Naive B cell (primary cell): ENCODE data around the gene FMNL2. TPM values are rescaled to one million over a fixed set of nuclear protein-coding genes. Genes with fewer than 3 reads are reported as not detected.

ENCODE experiments used
- ATAC-seq, 2 donors: fragments of 150-1000 bp; cut with Tn5 transposase; 2 replicates each; pipeline ENCODE4 v1.10.0; 2021; ENCODE audit warnings: low read depth in 2 of 2, mild to moderate bottlenecking in 2 of 2, moderate library complexity in 2 of 2
- DNase-seq: peaks from one replicate; pipeline ENCODE4 v3.0.0; 2022
- H3K27ac Mint-ChIP-seq, 6 donors: one replicate each; pipeline ENCODE4 v1.8.0; 2020 to 2022; ENCODE audit warnings: mild to moderate bottlenecking in 6 of 6, mixed read lengths in 6 of 6, moderate library complexity in 5 of 6, inconsistent platforms in 2 of 6
- H3K27me3 Mint-ChIP-seq, 3 donors: one replicate each; pipeline ENCODE4 v1.8.0; 2021 to 2022; ENCODE audit warnings: mixed read lengths in 3 of 3, mild to moderate bottlenecking in 1 of 3
- H3K36me3 Mint-ChIP-seq, 2 donors: one replicate each; pipeline ENCODE4 v1.8.0; 2020 to 2022; ENCODE audit warnings: mixed read lengths in 2 of 2, inconsistent platforms in 1 of 2, mild to moderate bottlenecking in 1 of 2
- H3K4me1 Mint-ChIP-seq, 3 donors: one replicate each; pipeline ENCODE4 v1.8.0; 2020 to 2022; ENCODE audit warnings: mixed read lengths in 3 of 3, inconsistent platforms in 1 of 3, mild to moderate bottlenecking in 1 of 3, moderate library complexity in 1 of 3
- H3K4me3 Mint-ChIP-seq, 8 donors: one replicate each; pipeline ENCODE4 v1.8.0; 2020 to 2022; ENCODE audit warnings: mild to moderate bottlenecking in 8 of 8, mixed read lengths in 8 of 8, moderate library complexity in 8 of 8, inconsistent platforms in 2 of 8
- H3K9me3 Mint-ChIP-seq, 7 donors: one replicate each; pipeline ENCODE4 v1.8.0; 2020 to 2022; ENCODE audit warnings: mixed read lengths in 7 of 7, mild to moderate bottlenecking in 5 of 7, inconsistent platforms in 2 of 7, moderate library complexity in 1 of 7
- polyA plus RNA-seq, 6 donors: library from polyadenylated mRNA; unstranded; fragments of 300-500 nt; fragmentation: Illumina TruSeq; gene quantifications; one replicate each; pipeline ENCODE4 v1.2.3, GENCODE V29; 2021; ENCODE audit warnings: low read depth in 6 of 6

Gene FMNL2
- polyA plus RNA-seq, 6 donors from 2014 or later = 0.08 to 1.4 (median 0.61) TPM

- no peak overlapping the region for H3K27ac Mint-ChIP-seq
- DNase-seq (no peak), ATAC-seq (no peak)
- H3K4me1 Mint-ChIP-seq = no peaks in the 10 kb centered on the region
- H3K9me3 Mint-ChIP-seq = no peaks in the 10 kb centered on the region
- no peak overlapping the region for H3K4me3 Mint-ChIP-seq
- no peaks in the 10 kb centered on the region for H3K27me3 Mint-ChIP-seq
- H3K36me3 Mint-ChIP-seq = no peaks in the 10 kb centered on the region
These were observed 214.4 kb downstream of the FMNL2 start for GRCh38 chr2:152549423-152549822.

GRCh38 chr2:152550386-152550785, 215.4 kb downstream of the FMNL2 start:
- Mint-ChIP-seq H3K27me3 (no peaks in the 10 kb centered on the region), H3K4me3 (no peak overlapping the region), H3K27ac (no peak overlapping the region), H3K36me3 (no peaks in the 10 kb centered on the region), H3K9me3 (no peaks in the 10 kb centered on the region), H3K4me1 (no peaks in the 10 kb centered on the region)
- ATAC-seq = no peak
- no peak for DNase-seq

GRCh38 chr2:152552888-152553287, 217.9 kb downstream of the FMNL2 start:
- H3K9me3 Mint-ChIP-seq = no peaks in the 10 kb centered on the region
- no peak for DNase-seq
- H3K36me3 Mint-ChIP-seq = no peaks in the 10 kb centered on the region
- H3K27ac Mint-ChIP-seq = no peak overlapping the region
- no peak for ATAC-seq
- no peak overlapping the region for H3K4me3 Mint-ChIP-seq
- H3K4me1 Mint-ChIP-seq = no peaks in the 10 kb centered on the region
- H3K27me3 Mint-ChIP-seq = no peaks in the 10 kb centered on the region

- no peak overlapping the region for H3K4me3 Mint-ChIP-seq
- ATAC-seq (no peak), DNase-seq (no peak)
- H3K9me3 Mint-ChIP-seq = no peaks in the 10 kb centered on the region
- H3K4me1 Mint-ChIP-seq = no peaks in the 10 kb centered on the region
- no peaks in the 10 kb centered on the region for H3K27me3 Mint-ChIP-seq
- H3K36me3 Mint-ChIP-seq = no peaks in the 10 kb centered on the region
- no peak overlapping the region for H3K27ac Mint-ChIP-seq
These were observed 218.5 kb downstream of the FMNL2 start for GRCh38 chr2:152553518-152553917.

- no peaks in the 10 kb centered on the region for H3K9me3 Mint-ChIP-seq
These were observed 220.1 kb downstream of the FMNL2 start for GRCh38 chr2:152555048-152555447.

GRCh38 chr2:152556506-152556905, 221.5 kb downstream of the FMNL2 start:
- Mint-ChIP-seq H3K9me3 (no peaks in the 10 kb centered on the region), H3K27me3 (no peaks in the 10 kb centered on the region), H3K36me3 (no peaks in the 10 kb centered on the region), H3K4me1 (no peaks in the 10 kb centered on the region), H3K4me3 (no peak overlapping the region), H3K27ac (no peak overlapping the region)
- DNase-seq = no peak
- ATAC-seq = no peak

More at GRCh38 chr2:152555048-152555447, 220.1 kb downstream of the FMNL2 start:
- Mint-ChIP-seq H3K27me3 (no peaks in the 10 kb centered on the region), H3K4me1 (no peaks in the 10 kb centered on the region), H3K27ac (peak overlapping the region in 1 of 6 donors; percentile 54), H3K4me3 (no peak overlapping the region), H3K36me3 (no peaks in the 10 kb centered on the region)
- no peak for DNase-seq
- ATAC-seq = no peak

GRCh38 chr2:152557273-152557888, 222.4 kb downstream of the FMNL2 start:
- no peaks in the 10 kb centered on the region for H3K9me3 Mint-ChIP-seq

GRCh38 chr2:152558158-152558984, 223.4 kb downstream of the FMNL2 start:
- Mint-ChIP-seq H3K4me1 (no peaks in the 10 kb centered on the region), H3K4me3 (no peak overlapping the region), H3K27ac (no peak overlapping the region), H3K9me3 (no peaks in the 10 kb centered on the region), H3K27me3 (no peaks in the 10 kb centered on the region), H3K36me3 (no peaks in the 10 kb centered on the region)
- ATAC-seq (no peak), DNase-seq (no peak)

More at GRCh38 chr2:152557273-152557888, 222.4 kb downstream of the FMNL2 start:
- DNase-seq (no peak), ATAC-seq (no peak)
- no peak overlapping the region for H3K4me3 Mint-ChIP-seq
- no peaks in the 10 kb centered on the region for H3K36me3 Mint-ChIP-seq
- H3K27me3 Mint-ChIP-seq = no peaks in the 10 kb centered on the region
- H3K4me1 Mint-ChIP-seq = no peaks in the 10 kb centered on the region
- no peak overlapping the region for H3K27ac Mint-ChIP-seq

- ATAC-seq = no peak
- no peak for DNase-seq
- H3K4me1 Mint-ChIP-seq = no peaks in the 10 kb centered on the region
- no peaks in the 10 kb centered on the region for H3K27me3 Mint-ChIP-seq
- H3K36me3 Mint-ChIP-seq = no peaks in the 10 kb centered on the region
- no peaks in the 10 kb centered on the region for H3K9me3 Mint-ChIP-seq
- no peak overlapping the region for H3K27ac Mint-ChIP-seq
- H3K4me3 Mint-ChIP-seq = no peak overlapping the region
These were observed 224.0 kb downstream of the FMNL2 start for GRCh38 chr2:152559008-152559407.

GRCh38 chr2:152560166-152560565, 225.2 kb downstream of the FMNL2 start:
- Mint-ChIP-seq H3K4me3 (no peak overlapping the region), H3K36me3 (no peaks in the 10 kb centered on the region), H3K27me3 (no peaks in the 10 kb centered on the region), H3K9me3 (no peaks in the 10 kb centered on the region), H3K27ac (no peak overlapping the region), H3K4me1 (peaks cover 1 to 4% (median 4%) of the 10 kb centered on the region in 3 donors)
- ATAC-seq (no peak), DNase-seq (no peak)

- Mint-ChIP-seq H3K36me3 (no peaks in the 10 kb centered on the region), H3K27me3 (no peaks in the 10 kb centered on the region), H3K9me3 (no peaks in the 10 kb centered on the region), H3K4me1 (peaks cover 4 to 11% (median 9%) of the 10 kb centered on the region in 3 donors), H3K4me3 (no peak overlapping the region), H3K27ac (no peak overlapping the region)
- ATAC-seq (no peak), DNase-seq (no peak)
These were observed 226.1 kb downstream of the FMNL2 start for GRCh38 chr2:152560873-152561595.

- H3K27ac Mint-ChIP-seq = peak overlapping the region in 1 of 6 donors; percentile 34
- H3K4me1 Mint-ChIP-seq = peaks cover 12 to 16% (median 15%) of the 10 kb centered on the region in 3 donors
- DNase-seq = no peak
- no peaks in the 10 kb centered on the region for H3K36me3 Mint-ChIP-seq
- no peak for ATAC-seq
- H3K4me3 Mint-ChIP-seq = no peak overlapping the region
- no peaks in the 10 kb centered on the region for H3K9me3 Mint-ChIP-seq
- H3K27me3 Mint-ChIP-seq = no peaks in the 10 kb centered on the region
These were observed 227.4 kb downstream of the FMNL2 start for GRCh38 chr2:152562198-152562884.

- peaks cover 12 to 16% (median 15%) of the 10 kb centered on the region in 3 donors for H3K4me1 Mint-ChIP-seq
- H3K27ac Mint-ChIP-seq = no peak overlapping the region
- no peaks in the 10 kb centered on the region for H3K27me3 Mint-ChIP-seq
- no peak for ATAC-seq
- no peaks in the 10 kb centered on the region for H3K9me3 Mint-ChIP-seq
- H3K4me3 Mint-ChIP-seq = no peak overlapping the region
- DNase-seq = no peak
- H3K36me3 Mint-ChIP-seq = no peaks in the 10 kb centered on the region
These were observed 228.8 kb downstream of the FMNL2 start for GRCh38 chr2:152563764-152564163.
